Measurements from ENCODE around the gene HSPA5.

DNA sequence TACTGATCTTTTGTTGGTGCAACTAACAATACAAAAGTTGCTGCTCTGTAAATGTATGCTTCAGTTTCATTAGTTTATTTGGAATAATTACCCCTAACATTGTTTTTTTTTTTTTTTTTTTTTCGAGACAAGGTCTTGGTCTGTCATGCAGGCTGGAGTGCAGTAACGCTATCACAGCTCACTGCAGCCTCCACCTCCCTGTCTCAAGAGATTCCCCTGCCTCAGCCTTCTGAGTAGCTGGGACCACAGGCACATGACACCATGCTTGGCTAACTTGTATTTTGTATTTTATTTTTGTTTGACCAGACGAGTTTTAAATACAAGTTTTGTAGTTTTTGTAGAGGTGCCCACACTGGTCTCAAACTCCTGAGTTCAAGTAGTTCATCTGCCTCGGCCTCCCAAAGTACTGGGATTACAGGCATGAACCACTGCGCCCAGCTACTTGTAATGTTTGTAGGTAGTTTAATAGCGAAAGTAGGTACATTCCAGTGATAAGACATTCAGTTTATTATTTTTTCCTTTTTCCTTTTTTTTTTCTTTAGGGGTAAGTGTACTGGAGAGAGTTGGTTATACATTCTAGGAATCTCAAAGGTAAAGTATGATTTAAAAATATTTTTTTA, 27.4 kb upstream of the HSPA5 start:
- TF ChIP-seq POLR2AphosphoS5 (IDR thresholded peaks at IDR 0.05) (no peak), POLR2A (IDR thresholded peaks at IDR 0.05; ENCODE audit: low read depth) (no peak), CTCF (IDR thresholded peaks at IDR 0.05) (no peak), EP300 (IDR thresholded peaks at IDR 0.05) (no peak)
